IPS DF 19.7 (cell line): Measurements from ENCODE around the gene GPR150.

ENCODE experiments used
- DNase-seq: peaks from one replicate; pipeline ENCODE4 v3.0.0-alpha.2; 2013; ENCODE audit warnings: low read depth, low spot score

GPR150 gene

GRCh38 chr5:95620030-95620869, at the start of gene GPR150:
Gene GPR150, plus strand, starts transcription at chr5:95620087. Its CDS starts 189 bp downstream, at chr5:95620276.
- DNase-seq = no peak

DNA sequence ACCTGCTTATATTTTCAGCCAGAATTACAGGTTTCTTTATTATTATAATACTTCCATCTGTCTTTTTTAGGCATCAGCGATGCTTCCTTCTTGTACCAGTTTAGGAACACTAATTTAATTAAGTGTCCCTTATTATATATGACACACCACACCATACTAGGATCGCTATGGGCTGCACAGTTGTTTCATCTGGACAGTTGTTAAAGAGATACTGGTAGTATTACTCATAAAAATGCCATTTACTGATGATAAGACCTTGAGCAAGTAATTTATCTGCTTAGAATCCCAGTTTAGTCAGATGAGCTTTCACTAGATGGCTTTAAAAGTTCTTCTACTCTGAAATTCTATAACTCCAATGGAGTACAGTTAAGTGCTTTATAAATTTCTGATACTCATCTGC, 47.9 kb upstream of the GPR150 start:
- DNase-seq = no peak

DNA sequence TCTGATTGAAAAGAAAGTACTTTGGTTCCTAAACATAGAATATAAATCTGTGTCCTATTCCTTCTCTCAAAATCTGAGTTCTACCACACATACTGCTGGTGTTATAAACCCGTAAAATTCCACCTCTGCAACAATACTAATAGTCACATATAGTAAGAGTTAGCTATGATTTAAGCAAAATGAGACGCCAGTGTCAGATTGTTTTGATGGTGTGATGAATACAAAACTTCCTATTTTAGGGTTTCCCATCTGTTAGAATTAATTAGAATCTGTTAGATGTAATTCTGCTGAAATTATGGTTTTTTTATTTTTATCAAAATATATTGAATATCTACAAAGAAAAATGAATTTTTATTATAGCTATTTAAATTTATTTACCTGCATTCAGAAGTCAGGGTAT, 38.3 kb upstream of the GPR150 start:
- DNase-seq = no peak

DNA sequence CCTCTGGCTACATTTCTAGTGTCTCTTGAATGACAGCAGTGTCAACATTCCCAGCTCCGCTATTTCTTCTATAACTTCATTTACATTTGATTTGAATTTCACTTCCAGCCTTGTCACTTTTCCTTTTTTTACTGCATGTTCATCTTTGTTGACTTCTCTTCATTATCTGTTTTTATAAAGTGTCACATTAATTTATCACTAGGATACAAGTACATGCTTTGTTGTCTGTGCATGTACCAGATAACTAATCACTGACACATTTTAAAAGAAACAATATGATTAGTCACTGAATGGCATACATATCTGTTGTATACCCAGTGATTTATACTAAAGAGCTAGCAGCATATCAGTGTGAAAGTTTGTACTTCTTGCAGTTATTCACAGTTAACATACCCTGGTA, 35.9 kb upstream of the GPR150 start:
- DNase-seq = no peak

DNA sequence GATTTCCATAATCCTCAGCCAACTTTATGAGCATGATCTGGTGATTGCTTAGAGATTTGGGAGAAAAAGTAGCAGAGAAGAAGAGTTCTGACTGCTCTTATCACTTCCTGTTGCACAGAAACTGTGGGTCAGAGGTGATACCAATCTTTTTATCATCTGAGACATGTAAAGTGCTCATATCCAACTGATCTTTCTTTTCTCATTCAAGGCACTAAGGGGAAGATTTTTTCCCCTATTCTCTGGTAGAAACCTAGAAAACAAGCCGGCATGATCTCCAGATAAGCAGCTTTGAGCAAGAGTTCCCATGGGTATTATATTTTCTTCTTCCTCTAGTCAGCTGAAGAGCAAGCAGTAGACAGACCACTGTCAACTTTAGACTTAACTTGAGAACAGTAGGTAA, 29.0 kb upstream of the GPR150 start:
- DNase-seq = no peak

- DNase-seq = no peak
These were observed 28.4 kb upstream of the GPR150 start for GRCh38 chr5:95591490-95591901.

- no peak for DNase-seq
These were observed 24.5 kb upstream of the GPR150 start for GRCh38 chr5:95595289-95595931.

DNA sequence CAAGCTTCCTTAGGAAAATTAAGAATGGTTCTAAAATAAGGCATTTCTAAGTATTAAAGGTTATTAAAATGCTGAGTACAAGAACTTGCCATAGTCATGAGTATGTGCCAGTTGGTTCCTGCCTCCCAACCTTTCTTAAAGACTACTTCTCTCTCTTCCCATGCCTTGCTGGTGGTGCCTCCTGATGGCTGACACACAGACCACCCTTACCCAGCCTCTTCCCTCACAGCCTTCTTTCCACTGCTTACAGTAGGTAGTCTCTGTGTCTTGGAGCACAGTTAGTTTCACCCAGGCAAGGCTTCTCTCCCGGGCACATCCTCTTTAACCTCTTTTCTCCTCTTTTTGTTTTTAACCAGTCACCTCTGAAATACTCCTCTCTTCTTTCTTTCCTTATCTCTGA, 20.6 kb upstream of the GPR150 start:
- no peak for DNase-seq

GRCh38 chr5:95600557-95600956, 19.3 kb upstream of the GPR150 start:
- DNase-seq = no peak

- no peak for DNase-seq
These were observed 14.1 kb upstream of the GPR150 start for GRCh38 chr5:95605786-95606185.

DNA sequence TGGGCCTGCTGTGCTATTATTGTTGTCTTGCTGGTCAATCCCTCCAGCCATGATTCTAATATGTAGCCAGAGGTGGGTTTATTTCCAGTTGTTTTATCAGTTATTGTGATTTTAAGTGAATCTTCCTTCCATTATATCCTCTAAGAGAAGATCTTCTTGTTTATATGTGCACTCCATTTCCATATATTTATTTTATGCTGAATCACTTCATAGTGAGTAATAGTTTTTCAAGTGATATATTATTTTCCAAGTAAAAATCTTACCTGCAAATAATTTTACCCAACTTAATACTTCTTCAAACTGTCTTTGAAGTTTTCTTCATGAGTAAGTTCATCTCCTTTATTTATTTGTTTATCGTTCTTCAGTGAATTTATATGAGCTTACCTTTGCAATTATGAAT, 13.5 kb upstream of the GPR150 start:
- DNase-seq = no peak

GRCh38 chr5:95609711-95610110, 10.2 kb upstream of the GPR150 start:
- no peak for DNase-seq

DNA sequence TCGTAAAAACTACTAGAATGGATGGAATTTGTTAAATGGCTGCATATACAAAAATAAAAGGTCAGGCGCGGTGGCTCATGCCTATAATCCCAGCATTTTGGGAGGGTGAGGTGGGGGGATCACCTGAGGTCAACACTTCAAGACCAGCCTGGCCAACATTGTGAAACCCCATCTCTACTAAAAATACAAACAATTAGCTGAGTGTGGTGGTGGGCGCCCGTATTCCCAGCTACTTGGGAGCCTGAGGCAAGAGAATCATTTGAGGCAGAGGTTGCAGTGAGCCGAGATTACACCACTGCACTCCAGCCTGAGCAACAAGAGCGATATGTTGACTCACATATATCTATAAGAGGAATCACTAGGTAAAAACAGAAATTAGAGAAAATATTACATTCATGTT, 9.3 kb upstream of the GPR150 start:
- DNase-seq = no peak

- DNase-seq = no peak
These were observed 8.5 kb upstream of the GPR150 start for GRCh38 chr5:95611396-95611795.

GRCh38 chr5:95613514-95613913, 6.4 kb upstream of the GPR150 start:
- DNase-seq = no peak

DNA sequence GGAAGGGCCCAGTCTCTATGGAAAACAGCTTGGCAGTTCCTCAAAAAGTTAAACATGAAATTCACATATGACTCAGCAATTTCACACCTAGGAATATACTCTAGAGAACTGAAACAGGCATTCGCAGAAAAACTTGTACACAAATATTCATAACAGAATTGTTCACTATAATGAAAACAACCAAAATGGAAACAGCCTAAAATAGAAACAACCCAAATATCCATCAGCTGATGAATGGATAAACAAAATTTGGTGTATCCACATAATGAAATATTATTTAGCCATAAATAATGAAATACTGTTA, 4.8 kb upstream of the GPR150 start:
- DNase-seq = no peak

GRCh38 chr5:95617057-95617456, 2.8 kb upstream of the GPR150 start:
- no peak for DNase-seq

- no peak for DNase-seq
These were observed 791 bp upstream of the GPR150 start for GRCh38 chr5:95619096-95619495.

- no peak for DNase-seq
These were observed 315 bp upstream of the GPR150 start for GRCh38 chr5:95619514-95620029.

- DNase-seq = no peak
These were observed 1.3 kb downstream of the GPR150 start for GRCh38 chr5:95620870-95621838.

DNA sequence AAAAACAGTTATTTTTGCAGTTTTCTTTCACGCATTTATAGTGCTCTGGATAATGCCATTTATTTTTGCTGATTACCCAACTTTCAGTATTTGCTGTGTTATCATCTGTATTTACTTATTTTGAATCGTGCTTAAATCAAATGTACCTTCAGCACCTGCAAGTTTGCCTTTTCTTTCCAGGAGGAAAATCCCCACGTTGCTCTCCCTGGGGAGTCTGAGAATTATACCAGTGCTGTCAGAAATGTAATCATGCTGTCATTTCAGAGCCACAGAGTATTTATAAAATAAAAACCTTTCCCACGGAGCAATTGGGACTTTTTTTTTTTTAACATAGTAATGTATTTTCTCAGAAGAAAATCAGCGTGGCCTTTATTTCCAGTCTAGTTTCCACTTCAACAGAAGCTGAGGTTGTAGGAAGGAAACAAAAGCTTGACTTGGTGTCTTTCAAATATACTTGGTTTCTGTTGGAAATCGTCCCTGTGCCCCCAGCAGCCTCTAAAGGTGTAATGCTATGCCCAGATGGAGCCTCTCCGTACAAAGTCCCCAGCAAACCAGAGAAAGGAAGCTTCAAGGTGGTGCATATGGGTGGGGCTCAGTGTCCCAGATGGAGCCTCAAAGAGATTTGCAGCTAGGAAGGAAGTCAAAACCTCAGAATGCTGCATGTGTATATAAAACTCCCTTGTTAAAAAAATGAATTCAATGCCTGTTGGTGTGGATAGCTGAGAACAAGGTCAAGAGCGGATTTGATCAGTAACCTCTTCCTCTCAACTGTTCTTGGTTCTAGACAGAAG, 2.1 kb downstream of the GPR150 start:
- DNase-seq = no peak
